GM18507 (cell line): ENCODE measurements around the gene PC.
"Not testable (repeated sequence)": the region's sequence is repeated elsewhere in the genome, so short reads cannot be mapped to it uniquely, and the experiment has no call there.

Source experiments
- DNase-seq: peaks from one replicate; pipeline ENCODE4 v3.0.0; 2011; ENCODE audit warnings: low read depth; ENCODE audit not compliant: insufficient read length; ENCODE audit errors: extremely low spot score
- FAIRE-seq: peaks from 2 replicates; lab custom pipeline; 2011; peaks lifted over from hg19 to GRCh38; lab: Jason Lieb, UNC

The PC gene

GRCh38 chr11:66961691-66962213, 3.6 kb upstream of the PC start:
- not testable (repeated sequence) for FAIRE-seq, DNase-seq

DNA sequence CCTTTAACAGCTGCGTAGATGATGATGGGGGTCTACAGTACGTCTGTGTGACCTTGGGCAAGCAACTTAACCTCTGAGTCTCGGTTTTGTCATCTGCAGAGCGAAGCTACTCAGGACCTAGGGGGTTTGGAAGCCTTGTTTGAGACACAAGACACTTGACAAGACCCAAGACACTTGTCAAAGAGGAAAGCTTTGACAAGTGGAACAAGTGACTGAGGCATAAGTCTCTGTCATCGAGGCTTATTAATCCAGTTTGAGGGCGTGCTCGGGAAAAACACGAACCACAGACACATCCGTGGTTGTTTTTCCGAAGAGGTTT, 732 bp upstream of the PC start:
- no peak for FAIRE-seq
- no peak for DNase-seq

GRCh38 chr11:66957971-66958231, 282 bp downstream of the PC start:
- DNase-seq (no peak), FAIRE-seq (no peak)

- FAIRE-seq (no peak), DNase-seq (no peak)
Observed at GRCh38 chr11:66956689-66957290, 1.4 kb downstream of the PC start.

- no peak for DNase-seq
- FAIRE-seq = no peak
Observed at GRCh38 chr11:66953081-66953833, 4.9 kb downstream of the PC start.

GRCh38 chr11:66951927-66952337, 6.3 kb downstream of the PC start:
- DNase-seq = no peak
- FAIRE-seq = no peak

DNA sequence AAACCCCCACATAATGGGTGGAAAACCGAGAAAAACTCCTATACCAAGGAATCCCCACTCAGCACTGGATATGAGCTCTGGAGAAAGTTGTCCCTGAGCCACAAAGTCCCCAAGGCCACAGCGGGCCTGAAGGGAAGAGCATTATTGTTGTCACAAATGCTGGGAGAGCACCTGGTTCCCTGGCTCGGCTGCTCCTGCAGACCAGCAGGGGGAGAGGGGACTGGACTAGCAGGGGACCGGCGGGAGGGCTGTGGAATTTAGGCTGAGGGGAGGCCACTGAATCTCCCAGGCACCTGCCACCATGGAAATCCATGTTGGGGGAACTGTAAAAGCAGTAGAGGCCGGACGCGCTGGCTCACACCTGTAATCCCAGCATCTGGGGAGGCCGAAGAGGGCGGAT, 7.0 kb downstream of the PC start:
- DNase-seq (no peak), FAIRE-seq (no peak)

DNA sequence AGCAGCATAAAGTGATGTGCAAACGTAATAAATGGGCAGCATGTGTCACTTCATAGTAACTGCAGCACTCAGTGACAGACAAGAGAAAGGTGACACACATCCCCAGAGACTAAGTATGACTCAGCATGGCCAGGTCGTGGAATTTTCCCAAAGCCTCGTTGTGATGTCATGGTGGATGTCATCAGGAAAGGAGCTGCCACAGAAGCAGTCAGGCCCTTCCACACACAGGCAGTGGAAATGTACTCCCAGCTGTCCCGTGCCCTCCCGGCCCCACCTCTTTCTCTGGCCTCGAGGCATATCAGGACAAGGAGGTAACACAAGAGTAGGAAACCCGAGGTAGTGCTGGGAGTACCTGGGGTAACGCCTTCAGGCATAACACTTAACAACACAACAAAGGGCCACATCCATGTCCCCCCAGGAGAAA, 8.1 kb downstream of the PC start:
- DNase-seq (no peak), FAIRE-seq (no peak)

DNA sequence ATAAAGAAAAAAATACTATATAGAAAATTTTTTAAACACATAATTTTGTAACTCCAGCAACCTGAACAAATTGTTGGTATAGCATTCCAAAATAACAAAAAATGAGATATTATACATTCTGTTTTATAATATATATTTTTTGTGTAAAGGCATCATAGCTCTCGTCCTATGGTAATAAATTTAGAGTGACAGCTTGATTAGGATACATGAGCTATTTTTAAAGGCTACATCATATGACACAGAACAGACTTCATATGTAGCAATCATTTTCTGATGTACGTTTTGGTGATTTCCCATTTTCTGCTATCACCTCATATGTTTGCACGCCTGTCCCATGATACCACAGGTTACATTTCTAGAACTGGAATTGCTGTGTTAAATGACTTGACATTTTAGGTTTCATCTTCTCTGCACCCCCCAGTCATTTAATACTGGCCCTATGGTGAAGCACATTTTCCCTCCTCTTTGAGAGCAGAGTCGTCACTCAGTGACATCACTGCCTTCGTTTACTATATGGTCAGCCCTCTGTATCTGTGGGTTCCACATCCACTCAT, 19.5 kb downstream of the PC start:
- FAIRE-seq (no peak), DNase-seq (no peak)

DNA sequence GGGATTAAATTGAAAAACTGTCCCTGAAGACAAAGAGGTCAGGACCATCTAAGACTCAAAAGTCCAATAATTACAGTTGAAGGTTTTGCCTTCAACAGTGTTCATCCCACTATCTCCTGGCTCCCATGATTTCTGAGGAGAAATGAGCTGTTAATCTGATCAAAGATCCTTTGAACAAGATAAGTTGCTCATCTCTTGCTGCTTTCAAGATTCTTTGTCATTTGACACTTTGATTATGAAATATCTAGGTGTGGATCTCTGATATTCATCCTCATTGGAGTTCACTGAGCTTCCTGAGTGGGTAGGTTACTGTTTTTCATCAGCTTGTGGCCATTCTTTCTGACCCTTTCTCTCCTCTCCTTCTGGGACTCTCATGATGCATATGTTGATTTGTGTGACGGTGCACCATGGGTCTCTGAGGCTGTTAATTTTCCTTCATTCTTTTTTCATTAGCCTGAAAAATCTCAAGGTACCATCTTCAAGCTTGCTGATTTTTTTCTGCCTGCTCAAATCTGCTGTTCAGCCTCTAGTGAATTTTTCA, 20.9 kb downstream of the PC start:
- no peak for DNase-seq
- no peak for FAIRE-seq

GRCh38 chr11:66936311-66936711, 21.9 kb downstream of the PC start:
- no peak for DNase-seq
- no peak for FAIRE-seq

- FAIRE-seq (no peak), DNase-seq (no peak)
Observed at GRCh38 chr11:66934950-66935779, 23.0 kb downstream of the PC start.

DNA sequence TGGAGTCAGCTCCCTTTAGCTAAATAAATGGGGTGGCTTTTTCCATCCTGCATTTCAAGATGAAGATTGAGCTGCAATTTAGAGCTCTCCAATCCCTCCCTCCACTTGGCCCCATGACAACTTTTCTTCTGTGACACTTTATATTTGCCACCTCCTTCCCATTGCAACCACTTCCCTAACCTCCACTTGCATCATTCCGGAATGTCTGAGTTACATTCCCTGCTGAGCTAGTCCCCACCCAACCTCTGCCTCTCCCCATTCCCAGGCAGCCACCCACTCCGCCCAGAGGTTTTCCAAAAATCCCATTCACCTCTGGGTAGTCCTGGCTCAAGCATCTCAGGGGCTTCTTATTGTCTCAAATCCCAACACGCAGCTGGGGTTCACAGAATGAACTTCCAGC, 24.7 kb downstream of the PC start:
- no peak for FAIRE-seq

GRCh38 chr11:66932543-66932942, 25.6 kb downstream of the PC start:
- no peak for DNase-seq
- FAIRE-seq = no peak

More for the DNA sequence above, 24.7 kb downstream of the PC start:
- DNase-seq = no peak

DNA sequence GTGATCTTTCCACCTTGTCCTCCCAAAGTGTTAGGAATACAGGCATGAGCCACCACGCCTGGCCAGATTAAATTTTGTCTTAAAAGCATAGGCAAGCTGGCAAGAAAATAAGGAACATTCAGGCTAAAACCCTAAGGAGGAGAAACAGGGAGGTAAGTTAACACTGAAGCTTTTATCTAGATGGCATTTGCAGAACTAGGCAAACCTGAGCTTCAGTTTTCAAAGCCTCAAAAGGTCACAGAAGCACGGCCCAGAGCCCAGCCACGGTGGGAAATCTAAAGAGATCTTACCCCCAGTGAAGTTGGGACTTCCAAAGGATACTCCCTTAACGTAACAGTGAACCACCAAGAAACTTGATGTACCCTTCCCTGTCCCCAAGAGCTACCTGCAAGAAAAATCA, 28.4 kb downstream of the PC start:
- FAIRE-seq (no peak), DNase-seq (no peak)

DNA sequence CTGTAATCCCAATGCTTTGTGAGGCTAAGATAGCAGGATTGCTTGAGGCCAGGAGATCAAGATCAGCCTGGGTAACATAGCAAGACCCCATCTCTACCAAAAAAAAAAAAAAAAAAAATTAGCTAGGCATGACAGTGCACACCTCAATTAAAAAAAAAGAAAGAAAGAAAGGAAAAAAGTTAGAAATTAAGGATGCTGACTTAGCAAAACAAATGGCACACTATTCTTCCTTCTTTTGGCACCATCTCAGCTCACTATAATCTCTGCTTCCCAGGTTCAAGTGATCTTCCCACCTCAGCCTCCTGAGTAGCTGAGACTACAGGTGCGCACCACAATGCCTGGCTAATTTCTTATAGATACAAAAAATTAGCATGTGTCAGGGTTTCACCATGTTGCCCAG, 33.9 kb downstream of the PC start:
- DNase-seq (no peak), FAIRE-seq (no peak)

- no peak for FAIRE-seq
Observed at GRCh38 chr11:66922551-66922950, 35.6 kb downstream of the PC start.

GRCh38 chr11:66920978-66921784, 37.0 kb downstream of the PC start:
- DNase-seq = no peak
- FAIRE-seq = no peak

More at GRCh38 chr11:66922551-66922950, 35.6 kb downstream of the PC start:
- DNase-seq = no peak

DNA sequence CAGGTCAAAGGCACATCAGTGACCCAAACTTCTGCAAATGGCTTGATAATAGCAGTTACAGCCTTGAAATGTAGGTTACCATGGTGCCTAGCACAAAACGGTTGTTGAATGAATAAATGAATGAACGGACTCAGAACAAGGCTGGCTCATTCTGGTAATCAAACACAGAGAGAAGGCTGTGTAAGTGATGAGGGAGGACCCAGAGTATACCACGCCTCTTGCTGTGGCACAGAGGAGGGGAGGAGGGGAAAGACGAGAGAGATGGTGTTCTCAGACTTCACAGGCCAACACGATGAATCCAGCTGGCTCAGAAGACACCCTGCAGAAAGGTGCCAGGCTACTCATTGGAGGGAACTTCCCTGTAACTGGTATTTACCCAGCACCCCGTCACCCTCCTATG, 38.3 kb downstream of the PC start:
- no peak for DNase-seq
- no peak for FAIRE-seq
